Measurements from ENCODE around the gene EFCAB11. TPM values are rescaled to one million over a fixed set of nuclear protein-coding genes. Genes with fewer than 3 reads are reported as not detected.

EFCAB11 gene
- 12.0 and 13.5 TPM in 2 replicates for total RNA-seq (2014; rRNA removed)
- polyA plus RNA-seq (2012): 9.3 TPM

GRCh38 chr14:89954070-89955021 is at the start of gene EFCAB11:
Gene EFCAB11, minus strand, starts transcription at chr14:89954730. Its CDS starts 70 bp downstream, at chr14:89954660.
- DNase-seq (ENCODE audit: low read depth): peak; percentile 98

GRCh38 chr14:90003526-90004307 is 49.2 kb upstream of the EFCAB11 start:
- DNase-seq (ENCODE audit: low read depth): no peak

- no peak for DNase-seq (ENCODE audit: low read depth)
Observed at GRCh38 chr14:90000935-90001334, 46.4 kb upstream of the EFCAB11 start.

- no peak for DNase-seq (ENCODE audit: low read depth)
Observed at GRCh38 chr14:89996963-89997362, 42.4 kb upstream of the EFCAB11 start.

- peak; percentile 6 for DNase-seq (ENCODE audit: low read depth)
Observed at GRCh38 chr14:89992273-89992672, 37.7 kb upstream of the EFCAB11 start.

- DNase-seq (ENCODE audit: low read depth): no peak
Observed at GRCh38 chr14:89990623-89991275, 36.2 kb upstream of the EFCAB11 start.

GRCh38 chr14:89990218-89990617 is 35.7 kb upstream of the EFCAB11 start:
- DNase-seq (ENCODE audit: low read depth): no peak

- DNase-seq (ENCODE audit: low read depth): no peak
Observed at GRCh38 chr14:89988787-89989186, 34.3 kb upstream of the EFCAB11 start.

- DNase-seq (ENCODE audit: low read depth): no peak
Observed at GRCh38 chr14:89987161-89987475, 32.6 kb upstream of the EFCAB11 start.

GRCh38 chr14:89986462-89987160 is 32.1 kb upstream of the EFCAB11 start:
- no peak for DNase-seq (ENCODE audit: low read depth)

GRCh38 chr14:89983375-89983774 is 28.8 kb upstream of the EFCAB11 start:
- DNase-seq (ENCODE audit: low read depth): no peak

- DNase-seq (ENCODE audit: low read depth): no peak
Observed at GRCh38 chr14:89978656-89979055, 24.1 kb upstream of the EFCAB11 start.

GRCh38 chr14:89977668-89978067 is 23.1 kb upstream of the EFCAB11 start:
- no peak for DNase-seq (ENCODE audit: low read depth)

- DNase-seq (ENCODE audit: low read depth): peak; percentile 44
Observed at GRCh38 chr14:89973234-89973823, 18.8 kb upstream of the EFCAB11 start.

- DNase-seq (ENCODE audit: low read depth): no peak
Observed at GRCh38 chr14:89965839-89966238, 11.3 kb upstream of the EFCAB11 start.

GRCh38 chr14:89963288-89963978 is 8.9 kb upstream of the EFCAB11 start:
- no peak for DNase-seq (ENCODE audit: low read depth)

- no peak for DNase-seq (ENCODE audit: low read depth)
Observed at GRCh38 chr14:89960914-89961313, 6.4 kb upstream of the EFCAB11 start.

GRCh38 chr14:89959853-89960445 is 5.4 kb upstream of the EFCAB11 start:
- DNase-seq (ENCODE audit: low read depth): no peak

- DNase-seq (ENCODE audit: low read depth): no peak
Observed at GRCh38 chr14:89958966-89959365, 4.4 kb upstream of the EFCAB11 start.

GRCh38 chr14:89957791-89958190 is 3.3 kb upstream of the EFCAB11 start:
- peak; percentile 26 for DNase-seq (ENCODE audit: low read depth)

Data from LHCN-M2 (cell line).